Stimulated activated CD4-positive, alpha-beta T cell treated with anti-CD3 and anti-CD28 coated beads, Interleukin-12 subunit alpha, Interleukin-12 subunit beta, amount 100 ng/mL, for 48 hours (primary cell): ENCODE measurements around the gene ITIH2.
"Not testable (repeated sequence)": the region's sequence is repeated elsewhere in the genome, so short reads cannot be mapped to it uniquely, and the experiment has no call there.

Source experiments
- DNase-seq, 3 donors: peaks; one replicate each; pipeline ENCODE4 v3.0.0-alpha.2; 2020; ENCODE audit warnings: low read depth in 2 of 3, low spot score in 1 of 3

The ITIH2 gene

DNA sequence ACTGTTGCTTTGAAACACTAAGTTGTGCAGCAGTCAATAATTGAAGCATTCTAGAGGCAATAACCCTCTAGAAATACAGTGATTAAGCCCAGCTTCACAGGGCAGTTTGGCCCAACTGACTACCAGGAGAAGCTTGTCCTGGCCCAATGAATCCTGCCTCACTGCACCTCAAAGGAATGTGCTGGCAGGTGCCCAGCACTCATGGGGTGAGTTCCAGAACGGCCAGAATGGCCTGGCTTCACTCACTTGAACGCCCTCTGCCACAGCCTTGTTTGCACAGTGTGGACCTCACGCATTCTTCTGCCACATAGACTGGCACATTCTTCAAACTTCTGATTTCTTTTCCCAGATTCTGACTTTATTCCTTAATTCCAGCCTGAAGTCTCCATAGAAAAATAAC, 6.6 kb upstream of the ITIH2 start:
- DNase-seq, result no peak

GRCh38 chr10:7697426-7697825, 5.7 kb upstream of the ITIH2 start:
- DNase-seq, result no peak

- DNase-seq, result no peak
These were observed 2.5 kb upstream of the ITIH2 start for GRCh38 chr10:7700577-7701125.

GRCh38 chr10:7701158-7701742, 1.9 kb upstream of the ITIH2 start:
- DNase-seq, result no peak

DNA sequence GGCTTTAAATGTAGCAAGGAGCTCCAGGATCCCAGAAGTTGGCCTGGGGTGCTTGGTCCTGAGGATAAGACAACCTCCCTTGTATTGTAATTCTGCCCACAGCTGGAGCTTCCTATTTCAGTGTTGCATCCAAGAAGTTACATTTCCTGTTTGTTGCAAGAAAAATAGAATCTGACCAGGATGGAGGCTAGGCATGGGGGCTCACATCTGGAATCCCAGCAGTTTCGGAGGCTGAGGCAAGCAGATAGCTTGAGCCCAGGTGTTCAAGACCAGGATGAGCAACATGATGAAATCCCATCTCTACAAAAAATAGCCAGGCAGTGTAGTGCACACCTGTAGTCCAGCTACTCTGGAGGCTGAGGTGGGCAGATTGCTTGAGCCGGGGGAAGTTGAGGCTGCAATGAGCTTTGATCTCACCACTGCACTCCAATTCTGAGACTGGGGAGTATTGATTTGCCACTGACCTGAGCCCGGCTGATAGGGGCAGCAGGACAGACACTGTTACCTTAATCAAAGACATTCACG, 766 bp upstream of the ITIH2 start:
- no peak for DNase-seq

GRCh38 chr10:7704071-7705016, 1.2 kb downstream of the ITIH2 start:
- no peak for DNase-seq

DNA sequence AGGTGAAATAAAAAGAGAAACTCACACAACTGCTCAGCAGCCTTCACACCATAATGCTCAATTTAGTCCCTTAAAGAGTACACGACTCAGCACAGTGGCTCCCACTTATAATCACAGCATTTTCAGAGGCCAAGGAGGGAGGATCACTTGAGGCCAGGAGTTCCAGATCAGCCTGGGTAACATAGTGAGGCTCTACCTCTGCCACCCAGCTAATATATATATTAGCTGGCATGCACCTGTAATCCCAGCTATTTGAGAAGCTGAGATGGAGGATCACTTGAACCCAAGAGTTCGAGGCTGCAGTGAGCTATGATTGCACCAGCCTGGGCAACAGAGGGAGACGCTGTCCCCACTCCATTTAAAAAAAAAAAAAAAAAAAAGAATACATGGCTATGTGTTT, 2.2 kb downstream of the ITIH2 start:
- DNase-seq, result no peak

- no peak for DNase-seq
These were observed 3.5 kb downstream of the ITIH2 start for GRCh38 chr10:7706534-7707073.

DNA sequence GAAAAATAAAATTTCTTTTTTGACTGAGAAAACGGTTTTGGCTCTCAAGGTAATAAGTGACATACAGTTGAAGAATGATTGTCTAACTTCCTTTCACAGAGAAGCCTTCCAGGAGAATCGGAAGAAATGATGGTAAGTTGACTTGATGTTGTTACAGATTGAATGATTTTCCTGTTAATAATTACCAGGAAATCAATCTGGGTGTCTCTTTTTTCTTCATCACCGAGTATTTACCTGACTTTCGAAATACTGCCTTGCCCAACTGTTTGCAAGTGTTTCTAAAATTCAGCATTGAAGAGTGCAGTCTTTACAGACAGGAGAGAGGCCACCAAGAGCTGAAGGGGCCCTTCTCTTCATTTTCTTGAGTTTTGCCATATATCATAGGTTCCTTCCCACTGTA, 4.0 kb downstream of the ITIH2 start:
- no peak for DNase-seq

GRCh38 chr10:7707858-7708622, 4.9 kb downstream of the ITIH2 start:
- DNase-seq, result no peak

DNA sequence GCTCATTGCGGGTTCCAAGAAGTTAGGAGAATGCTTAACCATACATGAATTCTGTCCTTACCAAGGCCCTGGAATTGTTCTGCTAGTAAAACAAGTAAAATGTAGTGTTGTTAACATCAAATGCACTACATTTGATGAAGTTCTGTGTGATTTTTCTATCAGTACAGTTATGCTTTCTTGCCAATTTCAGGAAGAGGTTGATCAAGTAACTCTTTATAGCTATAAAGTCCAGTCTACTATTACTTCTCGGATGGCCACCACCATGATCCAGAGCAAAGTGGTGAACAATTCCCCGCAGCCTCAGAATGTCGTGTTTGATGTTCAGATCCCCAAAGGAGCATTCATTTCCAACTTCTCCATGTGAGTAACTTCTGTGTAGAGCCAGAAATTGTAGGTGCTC, 5.7 kb downstream of the ITIH2 start:
- no peak for DNase-seq

DNA sequence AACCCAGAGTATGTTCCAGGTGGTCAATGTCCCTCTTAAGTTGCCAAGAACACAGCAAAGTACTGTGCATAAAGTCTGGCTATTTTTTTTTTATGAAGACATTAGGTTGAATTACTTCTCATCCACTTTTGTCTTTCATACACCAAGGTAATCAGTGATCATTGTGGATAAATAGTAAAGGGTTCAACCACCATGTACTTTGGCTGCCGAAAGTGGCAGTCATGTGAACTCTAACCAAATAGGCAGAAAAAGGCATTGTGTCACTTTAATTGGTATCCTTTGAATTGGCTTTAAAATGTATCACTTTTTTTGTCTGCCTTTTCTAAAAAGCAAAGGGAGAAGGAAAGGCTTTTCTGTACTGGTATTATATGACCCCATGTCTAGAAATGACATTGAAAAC, 7.3 kb downstream of the ITIH2 start:
- no peak for DNase-seq

- not testable (repeated sequence) for DNase-seq
These were observed 8.0 kb downstream of the ITIH2 start for GRCh38 chr10:7711075-7711474.

DNA sequence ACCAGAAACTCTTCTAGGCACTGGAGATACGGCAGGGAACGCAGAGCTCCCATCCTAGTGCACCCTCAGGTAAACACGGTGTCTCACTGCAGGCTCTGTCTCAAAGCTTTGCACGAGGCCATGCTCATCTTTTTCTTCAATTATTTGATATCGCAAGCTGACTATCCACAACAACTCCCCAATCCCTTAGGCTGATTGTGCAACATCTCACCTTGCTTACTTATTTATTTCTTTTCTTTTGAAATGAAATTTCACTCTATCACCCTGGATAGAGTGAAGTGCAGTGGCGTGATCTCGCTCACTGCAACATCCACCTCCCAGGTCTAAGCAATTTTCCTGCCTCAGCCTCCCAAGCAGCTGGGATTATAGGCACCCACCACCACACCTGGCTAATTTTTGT, 12.4 kb downstream of the ITIH2 start:
- DNase-seq, result no peak

DNA sequence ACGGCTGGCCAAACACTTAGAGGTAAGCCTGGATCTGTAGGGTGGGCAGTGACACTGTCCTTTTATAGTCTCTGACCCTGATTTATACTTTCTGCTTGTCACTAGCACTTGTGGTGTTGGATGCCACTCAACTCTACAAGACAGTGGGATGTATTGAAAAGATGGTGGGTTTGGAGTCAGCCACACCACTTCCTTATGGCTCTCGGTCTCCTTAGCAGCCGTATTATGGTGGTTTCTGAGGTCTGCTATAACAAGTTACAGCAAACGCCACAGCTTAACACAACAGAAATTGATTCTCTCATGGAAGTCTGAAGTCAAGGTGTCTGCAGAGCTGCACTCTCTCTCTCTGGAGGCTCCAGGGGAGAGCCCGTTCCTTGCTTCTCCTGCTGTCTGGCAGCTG, 14.7 kb downstream of the ITIH2 start:
- no peak for DNase-seq

- DNase-seq, result no peak
These were observed 15.6 kb downstream of the ITIH2 start for GRCh38 chr10:7718685-7719084.

GRCh38 chr10:7720478-7720877, 17.4 kb downstream of the ITIH2 start:
- no peak for DNase-seq

DNA sequence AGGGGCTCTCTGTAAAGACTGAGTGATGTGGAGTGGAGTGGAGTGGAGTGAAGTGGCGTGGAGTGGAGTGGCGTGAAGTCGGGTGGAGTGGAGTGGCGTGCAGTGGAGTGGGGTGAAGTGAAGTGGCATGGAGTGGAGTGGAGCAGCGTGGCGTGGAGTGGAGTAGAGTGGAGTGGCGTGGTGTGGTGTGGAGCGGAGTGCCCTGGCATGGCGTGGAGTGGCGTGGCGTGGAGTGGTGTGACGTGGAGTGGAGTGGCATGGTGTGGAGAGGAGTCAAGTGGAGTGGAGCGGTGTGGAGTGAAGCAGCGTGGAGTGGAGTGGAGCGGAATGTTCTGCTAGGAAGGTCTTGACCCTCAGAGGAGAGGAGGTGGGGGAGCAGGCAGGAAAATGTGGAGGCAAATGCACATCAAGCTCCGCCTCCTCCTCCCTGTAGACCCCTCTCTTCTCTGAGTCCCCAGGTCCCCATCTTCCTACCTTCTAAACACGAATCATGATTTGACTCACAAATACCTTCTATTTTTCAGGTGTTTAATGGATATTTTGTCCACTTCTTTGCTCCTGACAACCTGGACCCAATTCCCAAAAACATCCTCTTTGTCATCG, 19.9 kb downstream of the ITIH2 start:
- DNase-seq, result no peak

GRCh38 chr10:7734821-7735220, 31.7 kb downstream of the ITIH2 start:
- DNase-seq, result no peak

DNA sequence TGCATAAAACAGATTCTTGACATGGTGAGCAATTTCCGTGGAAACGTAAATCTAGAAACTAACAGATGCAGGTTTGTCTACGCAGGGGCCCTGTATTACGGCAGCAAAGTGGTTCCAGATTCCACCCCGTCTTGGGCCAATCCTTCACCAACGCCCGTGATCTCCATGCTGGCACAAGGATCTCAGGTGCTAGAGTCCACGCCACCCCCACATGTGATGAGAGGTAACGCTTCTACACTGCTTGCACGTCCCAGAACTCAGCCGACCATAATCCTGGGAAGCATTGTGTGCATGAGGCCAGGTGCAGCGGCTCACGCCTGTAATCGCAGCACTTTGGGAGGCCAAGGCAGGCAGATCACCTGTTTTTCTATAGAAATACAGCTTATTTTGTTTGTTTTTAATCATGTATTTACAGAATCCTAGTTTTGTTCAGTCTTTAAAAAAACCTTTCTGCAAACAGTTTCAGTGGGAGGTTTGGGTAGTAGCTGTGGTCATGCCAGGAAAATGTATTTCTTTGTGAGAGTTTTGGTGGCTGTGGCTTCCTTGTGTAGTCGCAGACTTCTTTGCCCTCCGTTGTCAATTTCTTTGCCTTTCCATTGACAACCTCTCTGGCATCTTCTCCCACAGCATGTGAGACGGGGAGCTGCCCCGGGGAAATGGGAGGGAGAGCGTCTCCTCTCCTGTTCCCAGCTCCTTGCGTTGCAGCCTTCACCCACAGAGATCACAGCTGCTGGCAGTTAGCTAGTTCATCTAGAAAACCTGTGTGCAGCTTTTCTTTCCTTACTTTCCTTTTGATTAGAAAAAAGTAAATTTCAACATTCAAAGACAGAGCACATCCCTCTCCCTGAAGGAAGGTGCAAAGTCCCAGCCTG, 35.7 kb downstream of the ITIH2 start:
- no peak for DNase-seq
